Epithelial cell of proximal tubule (primary cell): Measurements from ENCODE around the gene CDH22. TPM values are rescaled to one million over a fixed set of nuclear protein-coding genes. Genes with fewer than 3 reads are reported as not detected.

Source experiments
- DNase-seq: peaks from one replicate; pipeline ENCODE4 v3.0.0-alpha.2; 2011; ENCODE audit warnings: low read depth
- H3K4me3 ChIP-seq: 2 replicates; pipeline ENCODE4 v1.5.1; 2011; ENCODE audit warnings: low read depth, mild to moderate bottlenecking, low read length
- total RNA-seq: library from RNA; depleted of rRNA; stranded (reverse); fragments of >200 nt; gene quantifications from 2 replicates; pipeline ENCODE4 v1.2.3, GENCODE V29; 2015
- TF ChIP-seq, protein P1 (sequence below): conservative IDR thresholded peaks from 2 replicates; pipeline ENCODE4 v1.5.1; 2012; ENCODE audit warnings: low read depth, mild to moderate bottlenecking, low read length

CDH22 gene
- total RNA-seq, 1 donor from 2014 or later = not detected

DNA sequence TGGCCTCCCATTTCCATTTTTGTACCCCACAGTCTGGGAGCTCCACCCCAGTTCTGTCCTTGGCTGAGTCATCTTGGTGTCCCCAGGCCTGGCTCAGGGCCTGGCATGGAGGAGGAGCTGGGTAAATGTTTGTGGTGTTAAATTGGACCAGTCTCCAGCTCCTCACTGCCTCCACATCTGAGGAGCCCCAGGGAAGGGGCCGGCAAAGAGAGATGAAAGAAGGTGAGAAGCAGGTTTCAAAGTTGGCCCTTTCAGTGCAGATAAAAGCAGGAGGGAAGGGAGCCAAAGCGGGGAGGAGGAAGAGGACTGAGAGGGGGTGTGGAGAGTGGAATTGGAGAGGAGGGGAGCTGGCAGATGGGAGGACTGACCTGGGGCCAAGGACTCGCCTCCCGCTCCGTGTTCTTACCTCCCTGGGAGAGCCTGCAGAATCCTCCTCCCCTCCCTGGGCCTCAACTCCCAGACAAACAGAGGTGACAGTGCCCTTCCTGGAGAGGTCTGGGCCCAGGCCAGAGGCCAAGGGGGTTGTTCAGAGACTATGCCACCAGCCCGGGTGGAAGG lies 101.2 kb downstream of the CDH22 start:
- TF ChIP-seq, protein P1, sequence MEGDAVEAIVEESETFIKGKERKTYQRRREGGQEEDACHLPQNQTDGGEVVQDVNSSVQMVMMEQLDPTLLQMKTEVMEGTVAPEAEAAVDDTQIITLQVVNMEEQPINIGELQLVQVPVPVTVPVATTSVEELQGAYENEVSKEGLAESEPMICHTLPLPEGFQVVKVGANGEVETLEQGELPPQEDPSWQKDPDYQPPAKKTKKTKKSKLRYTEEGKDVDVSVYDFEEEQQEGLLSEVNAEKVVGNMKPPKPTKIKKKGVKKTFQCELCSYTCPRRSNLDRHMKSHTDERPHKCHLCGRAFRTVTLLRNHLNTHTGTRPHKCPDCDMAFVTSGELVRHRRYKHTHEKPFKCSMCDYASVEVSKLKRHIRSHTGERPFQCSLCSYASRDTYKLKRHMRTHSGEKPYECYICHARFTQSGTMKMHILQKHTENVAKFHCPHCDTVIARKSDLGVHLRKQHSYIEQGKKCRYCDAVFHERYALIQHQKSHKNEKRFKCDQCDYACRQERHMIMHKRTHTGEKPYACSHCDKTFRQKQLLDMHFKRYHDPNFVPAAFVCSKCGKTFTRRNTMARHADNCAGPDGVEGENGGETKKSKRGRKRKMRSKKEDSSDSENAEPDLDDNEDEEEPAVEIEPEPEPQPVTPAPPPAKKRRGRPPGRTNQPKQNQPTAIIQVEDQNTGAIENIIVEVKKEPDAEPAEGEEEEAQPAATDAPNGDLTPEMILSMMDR = no peak
- no peak for DNase-seq
- no peak overlapping the region for H3K4me3 ChIP-seq

DNA sequence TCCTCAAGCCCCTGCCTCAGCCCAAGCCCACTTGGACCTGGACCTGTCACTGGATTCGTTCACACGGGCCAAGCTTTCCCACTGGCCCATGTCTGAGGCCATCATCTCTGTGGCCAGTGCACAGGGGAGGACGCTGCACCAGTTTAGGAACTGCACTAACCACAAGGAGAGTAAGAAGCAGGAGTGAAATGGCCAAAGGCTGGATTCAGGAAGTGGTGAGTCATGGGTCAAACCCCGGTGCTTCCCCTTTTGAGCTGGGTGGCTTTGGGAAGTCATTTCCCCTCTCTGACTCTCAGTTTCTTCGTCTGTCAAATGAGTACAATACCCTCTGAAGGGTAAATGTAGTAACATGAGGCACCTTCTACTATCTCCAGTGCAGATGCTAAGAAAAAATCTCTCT lies 102.3 kb downstream of the CDH22 start:
- no peak overlapping the region for H3K4me3 ChIP-seq
- no peak for DNase-seq
- TF ChIP-seq, protein P1 = no peak

DNA sequence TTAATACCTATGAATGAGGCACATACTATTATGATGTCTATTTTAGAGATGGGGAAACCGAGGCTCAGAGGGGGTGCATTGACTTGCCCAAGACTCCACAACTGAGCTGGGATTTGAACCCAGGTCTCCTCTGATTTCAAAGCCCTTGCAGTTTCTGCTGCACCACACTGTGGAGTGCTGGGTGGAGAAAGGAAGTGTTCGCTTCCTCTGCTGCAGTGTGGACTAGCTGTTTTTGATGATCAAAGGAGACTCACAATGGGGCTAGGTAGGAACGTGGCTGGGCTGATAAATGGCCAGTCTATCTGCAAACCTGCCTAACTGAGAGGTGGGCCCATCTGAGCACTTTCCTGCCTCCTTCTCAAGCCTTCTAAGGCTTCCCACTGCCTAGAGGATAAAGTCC lies 102.9 kb downstream of the CDH22 start:
- TF ChIP-seq, protein P1 = no peak
- no peak overlapping the region for H3K4me3 ChIP-seq
- DNase-seq = no peak

DNA sequence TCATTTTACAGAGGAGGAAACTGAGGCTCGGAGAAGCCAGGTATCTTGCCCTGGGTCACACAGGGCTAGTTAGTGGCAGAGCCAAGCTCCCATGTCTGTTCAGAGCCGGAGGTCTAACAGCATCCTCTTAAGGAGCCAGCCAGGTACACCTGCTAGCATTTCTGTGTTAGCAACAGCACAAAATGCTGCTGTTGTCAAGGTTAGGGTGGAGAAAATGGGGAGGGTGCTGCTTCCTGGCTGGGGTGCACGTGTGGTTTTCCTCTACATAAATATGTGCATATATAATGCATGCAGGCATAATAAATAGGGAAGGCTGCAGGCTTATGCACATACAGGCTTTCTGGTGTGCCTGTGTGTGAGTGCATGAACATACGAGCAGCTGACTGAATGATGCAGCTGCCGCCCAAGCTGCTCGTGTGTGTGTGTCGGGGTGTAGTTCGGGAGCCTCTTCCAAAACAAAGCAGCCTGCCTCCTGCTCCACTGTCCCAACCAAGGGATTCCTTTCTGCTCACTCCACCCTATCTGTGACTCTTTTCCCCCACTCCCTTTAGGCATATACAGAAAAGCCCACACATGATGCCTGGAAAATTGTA lies 103.6 kb downstream of the CDH22 start:
- DNase-seq = no peak
- H3K4me3 ChIP-seq = no peak overlapping the region
- TF ChIP-seq, protein P1 = no peak

DNA sequence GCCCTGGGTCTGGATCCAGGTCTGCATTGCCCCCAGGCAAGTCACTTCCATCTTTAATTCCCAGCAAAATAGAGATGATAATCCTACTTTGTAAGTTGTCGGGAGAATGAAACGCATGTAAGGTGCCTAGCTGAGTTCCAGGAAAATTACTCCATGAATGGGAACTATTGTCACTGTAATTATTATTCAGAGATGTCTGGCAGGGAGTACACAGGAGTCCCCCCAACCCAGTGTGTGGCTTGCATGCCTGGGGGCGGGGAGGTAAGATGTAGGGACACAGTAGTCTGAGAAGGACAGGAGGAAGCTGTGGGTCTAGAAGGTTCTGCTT lies 104.8 kb downstream of the CDH22 start:
- TF ChIP-seq, protein P1 = no peak
- no peak overlapping the region for H3K4me3 ChIP-seq
- no peak for DNase-seq

DNA sequence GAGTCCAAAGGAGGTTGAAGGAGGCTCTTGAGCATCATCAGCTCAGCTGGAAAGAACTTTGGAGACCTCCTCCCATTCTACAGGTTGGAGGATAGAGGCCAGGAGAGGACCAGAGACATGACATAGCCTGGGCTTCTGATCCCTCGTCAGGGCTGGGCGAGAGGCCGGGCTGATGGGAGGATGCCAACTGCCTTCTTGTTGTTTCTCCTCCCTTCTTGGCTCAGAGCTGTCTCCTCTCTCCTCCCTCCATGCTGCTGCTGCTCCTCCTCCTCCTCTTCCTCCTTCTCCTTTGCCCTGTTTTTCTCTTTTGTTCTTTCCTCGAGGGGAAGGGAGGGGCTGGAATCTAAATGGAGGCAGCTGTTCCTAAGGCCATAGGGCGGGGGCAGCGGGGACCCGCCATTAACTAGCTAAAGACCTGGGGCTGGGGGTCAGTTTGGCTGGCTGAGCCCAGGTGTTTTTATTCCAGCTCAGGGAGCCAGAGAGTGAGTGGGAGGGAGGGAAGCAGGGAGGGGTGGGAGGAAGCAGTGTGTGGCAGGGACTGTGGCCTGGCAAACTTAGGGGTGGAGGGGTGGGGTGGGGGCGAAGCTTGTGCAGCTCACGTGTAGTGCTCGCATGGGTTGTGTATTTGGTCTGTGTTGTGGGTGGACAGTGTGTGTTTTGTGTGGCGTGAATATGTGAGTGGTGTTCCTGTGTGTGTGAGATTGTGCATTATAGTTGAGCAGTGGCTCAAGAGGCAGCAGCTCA lies 105.4 kb downstream of the CDH22 start:
- DNase-seq = no peak
- TF ChIP-seq, protein P1 = no peak
- H3K4me3 ChIP-seq = no peak overlapping the region
